ENCODE data around the gene ALDOC. TPM values are rescaled to one million over a fixed set of nuclear protein-coding genes. Genes with fewer than 3 reads are reported as not detected.
"Not testable (repeated sequence)": the region's sequence is repeated elsewhere in the genome, so short reads cannot be mapped to it uniquely, and the experiment has no call there.

Gene ALDOC
- total and polyA plus RNA-seq, 3 experiments from 2014 or later = 12.8 to 58.2 (median 13.6) TPM

GRCh38 chr17:28615260-28615940, 38.7 kb upstream of the ALDOC start:
- Histone ChIP-seq H3K27ac (ENCODE audit: low read depth, low read length) (no peak overlapping the region), H3K36me3 (ENCODE audit: insufficient read depth, low read length) (peaks cover 44% of the 10 kb centered on the region), H3K4me3 (ENCODE audit: low read length) (no peak overlapping the region), H3K9me3 (ENCODE audit: low read length) (no peaks in the 10 kb centered on the region), H3K4me1 (ENCODE audit: insufficient read depth, low read length) (no peaks in the 10 kb centered on the region), H3K27me3 (ENCODE audit: insufficient read depth, low read length, poor library complexity, severe bottlenecking) (no peaks in the 10 kb centered on the region)
- ChIA-PET CTCF (no interaction called here), POLR2A (no interaction called here)
- no peak for DNase-seq
- Mint-ChIP-seq H3K4me3 (no peak overlapping the region), H3K36me3 (peaks cover 0 to 84% (median 12%) of the 10 kb centered on the region in 3 donors), H3K27me3 (no peaks in the 10 kb centered on the region), H3K27ac (peak overlapping the region in 2 of 8 donors; percentile 4 to 50), H3K4me1 (peaks cover 0 to 6% (median 0%) of the 10 kb centered on the region in 3 donors), H3K9me3 (no peaks in the 10 kb centered on the region)

- CTCF ChIA-PET = interaction anchor here (1.5 to 5.3 kb wide), 2 partner anchors 24 to 118 kb away, joined by 3 to 37 read pairs; no protein-coding TSS in a partner anchor
- H3K36me3 ChIP-seq (ENCODE audit: insufficient read depth, low read length) = peaks cover 31% of the 10 kb centered on the region
- no peak within 1 kb of the TSS for H3K27ac ChIP-seq (ENCODE audit: low read depth, low read length)
- Mint-ChIP-seq H3K27ac (peak within 1 kb of the TSS in 6 of 8 donors; percentile 29 to 80 (median 59)), H3K4me1 (peaks cover 0 to 6% (median 0%) of the 10 kb centered on the region in 3 donors), H3K4me3 (no peak within 1 kb of the TSS), H3K36me3 (peaks cover 0 to 73% (median 8%) of the 10 kb centered on the region in 3 donors), H3K27me3 (no peaks in the 10 kb centered on the region), H3K9me3 (no peaks in the 10 kb centered on the region)
- POLR2A ChIA-PET = interaction anchor here (1.2 kb wide), 1 partner anchor 14 kb away, joined by 3 read pairs; no protein-coding TSS in a partner anchor
- no peaks in the 10 kb centered on the region for H3K4me1 ChIP-seq (ENCODE audit: insufficient read depth, low read length)
- no peak for DNase-seq
- H3K27me3 ChIP-seq (ENCODE audit: insufficient read depth, low read length, poor library complexity, severe bottlenecking) = no peaks in the 10 kb centered on the region
- H3K9me3 ChIP-seq (ENCODE audit: low read length) = no peaks in the 10 kb centered on the region
- no peak within 1 kb of the TSS for H3K4me3 ChIP-seq (ENCODE audit: low read length)
Measured at GRCh38 chr17:28613931-28614381, 37.3 kb upstream of the ALDOC start, which contains the start of gene RSKR. Gene RSKR (minus strand): TSS chr17:28614185. CDS start chr17:28614161, 24 bp downstream.

GRCh38 chr17:28612936-28613872, 36.5 kb upstream of the ALDOC start:
- Histone ChIP-seq H3K9me3 (ENCODE audit: low read length) (no peaks in the 10 kb centered on the region), H3K4me1 (ENCODE audit: insufficient read depth, low read length) (no peaks in the 10 kb centered on the region), H3K36me3 (ENCODE audit: insufficient read depth, low read length) (peaks cover 24% of the 10 kb centered on the region), H3K4me3 (ENCODE audit: low read length) (no peak overlapping the region), H3K27ac (ENCODE audit: low read depth, low read length) (no peak overlapping the region), H3K27me3 (ENCODE audit: insufficient read depth, low read length, poor library complexity, severe bottlenecking) (no peaks in the 10 kb centered on the region)
- DNase-seq = peak; percentile 6 to 59 (median 18)
- H3K4me3 Mint-ChIP-seq = no peak overlapping the region
- CTCF ChIA-PET = interaction anchor here (0.8 to 5.3 kb wide), 8 partner anchors 10 to 118 kb away, joined by 3 to 37 read pairs (median 4); partner anchors contain the start of gene PIGS
- H3K9me3 Mint-ChIP-seq = no peaks in the 10 kb centered on the region
- peak overlapping the region in 4 of 8 donors; percentile 58 to 80 (median 70) for H3K27ac Mint-ChIP-seq
- peaks cover 0 to 6% (median 0%) of the 10 kb centered on the region in 3 donors for H3K4me1 Mint-ChIP-seq
- H3K36me3 Mint-ChIP-seq = peaks cover 0 to 66% (median 8%) of the 10 kb centered on the region in 3 donors
- POLR2A ChIA-PET = interaction anchor here (0.7 to 1.2 kb wide), 2 partner anchors 14 to 32 kb away, joined by 3 read pairs; partner anchors contain the start of gene BLTP2
- H3K27me3 Mint-ChIP-seq = no peaks in the 10 kb centered on the region

- no peaks in the 10 kb centered on the region for H3K27me3 ChIP-seq (ENCODE audit: insufficient read depth, low read length, poor library complexity, severe bottlenecking)
- no peaks in the 10 kb centered on the region for H3K4me1 ChIP-seq (ENCODE audit: insufficient read depth, low read length)
- no peaks in the 10 kb centered on the region for H3K9me3 Mint-ChIP-seq
- H3K4me1 Mint-ChIP-seq = peaks cover 0 to 6% (median 0%) of the 10 kb centered on the region in 3 donors
- peaks cover 0 to 64% (median 8%) of the 10 kb centered on the region in 3 donors for H3K36me3 Mint-ChIP-seq
- no peak overlapping the region for H3K4me3 Mint-ChIP-seq
- H3K27ac ChIP-seq (ENCODE audit: low read depth, low read length) = no peak overlapping the region
- H3K36me3 ChIP-seq (ENCODE audit: insufficient read depth, low read length) = peaks cover 22% of the 10 kb centered on the region
- ChIA-PET POLR2A (interaction anchor here (0.7 to 1.2 kb wide), 2 partner anchors 13 to 32 kb away, joined by 3 read pairs; partner anchors contain the start of gene BLTP2), CTCF (interaction anchor here (0.8 to 5.3 kb wide), 8 partner anchors 11 to 117 kb away, joined by 3 to 37 read pairs (median 4); partner anchors contain the start of gene PIGS)
- H3K4me3 ChIP-seq (ENCODE audit: low read length) = no peak overlapping the region
- no peak for DNase-seq
- H3K27me3 Mint-ChIP-seq = no peaks in the 10 kb centered on the region
- peak overlapping the region in 6 of 8 donors; percentile 7 to 77 (median 58) for H3K27ac Mint-ChIP-seq
- H3K9me3 ChIP-seq (ENCODE audit: low read length) = no peaks in the 10 kb centered on the region
Measured at GRCh38 chr17:28612531-28612930, 35.8 kb upstream of the ALDOC start.

- CTCF ChIA-PET = interaction anchor here (1.4 to 5.3 kb wide), 3 partner anchors 9 to 115 kb away, joined by 4 to 37 read pairs (median 21); no protein-coding TSS in a partner anchor
- Mint-ChIP-seq H3K9me3 (no peaks in the 10 kb centered on the region), H3K27ac (peak overlapping the region in 4 of 8 donors; percentile 14 to 74 (median 60)), H3K4me1 (peaks cover 0 to 6% (median 0%) of the 10 kb centered on the region in 3 donors), H3K27me3 (no peaks in the 10 kb centered on the region), H3K4me3 (no peak overlapping the region), H3K36me3 (peaks cover 0 to 47% (median 4%) of the 10 kb centered on the region in 3 donors)
- no peak overlapping the region for H3K4me3 ChIP-seq (ENCODE audit: low read length)
- no peaks in the 10 kb centered on the region for H3K27me3 ChIP-seq (ENCODE audit: insufficient read depth, low read length, poor library complexity, severe bottlenecking)
- no peak overlapping the region for H3K27ac ChIP-seq (ENCODE audit: low read depth, low read length)
- H3K36me3 ChIP-seq (ENCODE audit: insufficient read depth, low read length) = peaks cover under 1% of the 10 kb centered on the region
- DNase-seq = no peak
- H3K4me1 ChIP-seq (ENCODE audit: insufficient read depth, low read length) = no peaks in the 10 kb centered on the region
- no peaks in the 10 kb centered on the region for H3K9me3 ChIP-seq (ENCODE audit: low read length)
- POLR2A ChIA-PET = interaction anchor here (0.7 kb wide), 1 partner anchor 38 kb away, joined by 4 read pairs; no protein-coding TSS in a partner anchor
Measured at GRCh38 chr17:28610376-28610775, 33.7 kb upstream of the ALDOC start.

GRCh38 chr17:28604031-28604430, 27.3 kb upstream of the ALDOC start:
- H3K9me3 ChIP-seq (ENCODE audit: low read length); H3K9me3 Mint-ChIP-seq; H3K4me1 Mint-ChIP-seq; H3K36me3 Mint-ChIP-seq; H3K27ac Mint-ChIP-seq; POLR2A ChIA-PET; H3K36me3 ChIP-seq (ENCODE audit: insufficient read depth, low read length); CTCF ChIA-PET; H3K4me1 ChIP-seq (ENCODE audit: insufficient read depth, low read length); H3K27ac ChIP-seq (ENCODE audit: low read depth, low read length); H3K27me3 ChIP-seq (ENCODE audit: insufficient read depth, low read length, poor library complexity, severe bottlenecking); H3K27me3 Mint-ChIP-seq; H3K4me3 Mint-ChIP-seq; DNase-seq; H3K4me3 ChIP-seq (ENCODE audit: low read length): not testable (repeated sequence)

GRCh38 chr17:28599311-28600184, 22.9 kb upstream of the ALDOC start:
- H3K4me3 ChIP-seq (ENCODE audit: low read length) = peak overlapping the region; percentile 86
- CTCF ChIA-PET = interaction anchor here (1.3 to 2.4 kb wide), 2 partner anchors 13 to 29 kb away, joined by 9 to 10 read pairs; partner anchors contain the start of gene PIGS
- peak overlapping the region; percentile 95 to 100 (median 99) for H3K27ac Mint-ChIP-seq

More at GRCh38 chr17:28599311-28600184, 22.9 kb upstream of the ALDOC start:
- Histone ChIP-seq H3K9me3 (ENCODE audit: low read length) (no peaks in the 10 kb centered on the region), H3K27ac (ENCODE audit: low read depth, low read length) (peak overlapping the region; percentile 99), H3K4me1 (ENCODE audit: insufficient read depth, low read length) (peaks cover 5% of the 10 kb centered on the region), H3K27me3 (ENCODE audit: insufficient read depth, low read length, poor library complexity, severe bottlenecking) (no peaks in the 10 kb centered on the region), H3K36me3 (ENCODE audit: insufficient read depth, low read length) (no peaks in the 10 kb centered on the region)
- no peaks in the 10 kb centered on the region for H3K27me3 Mint-ChIP-seq
- H3K4me1 Mint-ChIP-seq = peaks cover 19 to 25% (median 24%) of the 10 kb centered on the region in 3 donors
- DNase-seq = peak; percentile 35 to 82 (median 58)
- POLR2A ChIA-PET = interaction anchor here (0.7 to 3.4 kb wide), 13 partner anchors 14 to 264 kb away, joined by 3 to 39 read pairs (median 4); partner anchors contain the start of genes ALDOC, BLTP2, IFT20 and PIGS
- peaks cover 0 to 5% (median 0%) of the 10 kb centered on the region in 3 donors for H3K36me3 Mint-ChIP-seq
- H3K9me3 Mint-ChIP-seq = no peaks in the 10 kb centered on the region
- H3K4me3 Mint-ChIP-seq = peak overlapping the region; percentile 89 to 99 (median 93)

All from CD8-positive, alpha-beta memory T cell (primary cell).